Left ventricle myocardium inferior (tissue), 1 donor: Measurements from ENCODE around the gene KNCN. TPM values are rescaled to one million over a fixed set of nuclear protein-coding genes. Genes with fewer than 3 reads are reported as not detected.

Experiments used
- DNase-seq: peaks from one replicate; pipeline ENCODE4 v3.0.0-alpha.2; 2020
- H3K27ac ChIP-seq: fragments of 200-600 bp; replicated peaks from 2 replicates; pipeline ENCODE4 v1.8.0; 2021
- H3K27me3 ChIP-seq: fragments of 200-600 bp; 2 replicates; pipeline ENCODE4 v1.8.0; 2021; ENCODE audit warnings: low read depth
- H3K36me3 ChIP-seq: fragments of 200-600 bp; 2 replicates; pipeline ENCODE4 v1.8.0; 2021
- H3K4me1 ChIP-seq: fragments of 200-600 bp; 2 replicates; pipeline ENCODE4 v1.8.0; 2021
- H3K4me3 ChIP-seq: fragments of 200-600 bp; 2 replicates; pipeline ENCODE4 v1.8.0; 2021; ENCODE audit warnings: mild to moderate bottlenecking, moderate library complexity
- H3K9me3 ChIP-seq: fragments of 200-600 bp; replicated peaks from 2 replicates; pipeline ENCODE4 v1.8.0; 2021
- CTCF ChIP-seq: fragments of 200-600 bp; IDR thresholded peaks from 2 replicates; pipeline ENCODE4 v1.8.0; 2021; ENCODE audit warnings: antibody characterized with exemption, mild to moderate bottlenecking, borderline replicate concordance
- intact Hi-C: fragments of 100-400 bp; cut with micrococcal nuclease; formaldehyde crosslinking; loops from one replicate; pipeline ENCODE4 v1.11.0; 2022
- total RNA-seq: library from RNA; stranded (reverse); fragmentation: NEBNext Ultra II Directional; extraction: Animal tissue kit (Norgen Biotek cat#: 25700); gene quantifications from one replicate; pipeline ENCODE4 v1.2.1, GENCODE V29; 2021
- donor health status: DM: no; HTN: yes; CAD: no; lungs with severe emphysema.

The KNCN gene
- total RNA-seq, 1 donor from 2014 or later: not detected

- no peak for DNase-seq
- no peak for TF ChIP-seq CTCF
- intact Hi-C loops: no loop called here
- H3K27ac ChIP-seq: no peak overlapping the region
- peaks cover 7% of the 10 kb centered on the region for H3K4me1 ChIP-seq
- no peak overlapping the region for H3K4me3 ChIP-seq
- no peaks in the 10 kb centered on the region for H3K9me3 ChIP-seq
- H3K27me3 ChIP-seq: peaks cover 40% of the 10 kb centered on the region
- H3K36me3 ChIP-seq: peaks cover 20% of the 10 kb centered on the region
These were observed 2.8 kb upstream of the KNCN start for GRCh38 chr1:46554236-46554596.

DNA sequence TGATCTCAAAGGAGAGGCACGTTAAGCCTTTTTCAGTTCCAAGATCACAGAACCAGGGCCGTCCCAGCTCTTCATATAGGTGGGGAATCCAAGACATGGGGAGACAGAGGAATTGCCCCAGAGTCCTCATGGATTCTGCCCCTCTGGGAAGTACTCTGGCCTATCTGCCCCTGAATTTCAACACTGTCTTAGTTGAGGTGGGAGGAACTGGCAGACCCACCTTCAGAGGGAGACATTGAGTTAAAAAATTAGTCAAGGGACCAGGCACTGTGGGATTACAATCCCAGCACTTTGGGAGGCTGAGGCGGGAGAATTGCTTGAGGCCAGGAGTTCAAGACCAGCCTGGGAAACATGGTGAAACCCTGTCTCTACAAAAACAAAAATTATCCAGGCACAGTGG, 2.1 kb upstream of the KNCN start:
- no peak for DNase-seq
- H3K4me1 ChIP-seq: peaks cover 7% of the 10 kb centered on the region
- H3K36me3 ChIP-seq: peaks cover 12% of the 10 kb centered on the region
- no peaks in the 10 kb centered on the region for H3K9me3 ChIP-seq
- intact Hi-C loops: no loop called here
- H3K4me3 ChIP-seq: no peak overlapping the region
- no peak overlapping the region for H3K27ac ChIP-seq
- peaks cover 46% of the 10 kb centered on the region for H3K27me3 ChIP-seq
- no peak for TF ChIP-seq CTCF

DNA sequence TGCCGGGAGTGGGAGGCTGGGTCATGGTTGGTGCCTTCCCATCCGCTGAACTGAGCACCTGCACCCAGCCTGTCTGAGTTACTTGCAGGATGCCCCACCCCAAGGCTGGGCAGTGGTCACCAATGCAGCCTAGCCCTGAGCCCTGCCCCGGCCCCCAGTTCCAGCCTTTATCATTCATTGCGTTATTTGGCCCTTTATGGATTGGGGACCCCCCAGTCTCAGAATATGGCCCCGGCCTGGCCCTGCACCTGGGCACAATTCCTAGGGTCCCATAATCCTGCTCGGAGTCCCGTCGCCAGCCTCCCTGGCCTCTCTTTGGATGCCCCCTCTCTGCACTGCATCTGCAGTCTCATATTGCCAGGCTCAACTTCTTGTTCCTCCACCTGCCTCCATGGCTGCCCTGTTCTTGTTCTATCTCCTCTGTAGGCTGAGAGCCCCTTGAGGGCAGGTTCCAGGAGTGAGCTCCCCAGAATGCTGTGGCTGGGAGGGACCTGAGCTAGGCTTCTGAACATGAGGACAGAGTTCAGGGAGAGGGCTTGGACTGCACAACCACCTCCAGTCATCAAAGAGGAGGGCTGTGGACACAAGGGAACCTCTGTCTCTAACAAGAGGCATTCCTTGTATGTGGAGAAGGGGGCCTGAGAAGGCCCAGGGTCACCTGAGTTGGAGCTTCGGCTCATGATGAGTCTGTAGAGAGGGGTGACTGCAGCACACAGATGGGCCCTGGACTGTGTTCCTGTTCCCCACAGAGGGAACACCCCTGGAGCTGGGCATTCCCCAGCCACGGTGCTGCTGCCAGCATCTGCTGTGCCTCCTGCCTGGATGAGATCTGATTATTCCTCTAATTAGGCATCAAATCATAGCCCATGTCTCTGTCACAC, 1.1 kb upstream of the KNCN start:
- Histone ChIP-seq H3K9me3 (no peaks in the 10 kb centered on the region), H3K4me3 (no peak overlapping the region), H3K27me3 (peaks cover 54% of the 10 kb centered on the region), H3K27ac (no peak overlapping the region), H3K4me1 (no peaks in the 10 kb centered on the region), H3K36me3 (peaks cover 3% of the 10 kb centered on the region)
- no peak for TF ChIP-seq CTCF
- intact Hi-C loops: no loop called here
- no peak for DNase-seq

GRCh38 chr1:46550751-46551231, 656 bp downstream of the KNCN start:
- intact Hi-C loops: no loop called here
- TF ChIP-seq CTCF: no peak
- H3K36me3 ChIP-seq: no peaks in the 10 kb centered on the region
- peaks cover 72% of the 10 kb centered on the region for H3K27me3 ChIP-seq
- no peaks in the 10 kb centered on the region for H3K4me1 ChIP-seq
- DNase-seq: no peak
- H3K27ac ChIP-seq: no peak overlapping the region
- H3K9me3 ChIP-seq: no peaks in the 10 kb centered on the region
- no peak overlapping the region for H3K4me3 ChIP-seq

GRCh38 chr1:46549697-46550681, 1.5 kb downstream of the KNCN start:
- Histone ChIP-seq H3K27me3 (peaks cover 80% of the 10 kb centered on the region), H3K27ac (no peak overlapping the region), H3K9me3 (no peaks in the 10 kb centered on the region), H3K4me3 (no peak overlapping the region), H3K4me1 (no peaks in the 10 kb centered on the region), H3K36me3 (no peaks in the 10 kb centered on the region)
- no peak for TF ChIP-seq CTCF
- no peak for DNase-seq
- intact Hi-C loops: no loop called here
